HG02870 (cell line): ENCODE measurements around the gene TOMM70.
"Not testable (repeated sequence)": the region's sequence is repeated elsewhere in the genome, so short reads cannot be mapped to it uniquely, and the experiment has no call there.

Experiments used
- ATAC-seq: cut with Tn5 transposase; IDR thresholded peaks from one replicate; pipeline ENCODE4 v1.9.1; 2021; ENCODE audit warnings: mild to moderate bottlenecking, moderate library complexity; ENCODE audit not compliant: unreplicated experiment

TOMM70 gene

DNA sequence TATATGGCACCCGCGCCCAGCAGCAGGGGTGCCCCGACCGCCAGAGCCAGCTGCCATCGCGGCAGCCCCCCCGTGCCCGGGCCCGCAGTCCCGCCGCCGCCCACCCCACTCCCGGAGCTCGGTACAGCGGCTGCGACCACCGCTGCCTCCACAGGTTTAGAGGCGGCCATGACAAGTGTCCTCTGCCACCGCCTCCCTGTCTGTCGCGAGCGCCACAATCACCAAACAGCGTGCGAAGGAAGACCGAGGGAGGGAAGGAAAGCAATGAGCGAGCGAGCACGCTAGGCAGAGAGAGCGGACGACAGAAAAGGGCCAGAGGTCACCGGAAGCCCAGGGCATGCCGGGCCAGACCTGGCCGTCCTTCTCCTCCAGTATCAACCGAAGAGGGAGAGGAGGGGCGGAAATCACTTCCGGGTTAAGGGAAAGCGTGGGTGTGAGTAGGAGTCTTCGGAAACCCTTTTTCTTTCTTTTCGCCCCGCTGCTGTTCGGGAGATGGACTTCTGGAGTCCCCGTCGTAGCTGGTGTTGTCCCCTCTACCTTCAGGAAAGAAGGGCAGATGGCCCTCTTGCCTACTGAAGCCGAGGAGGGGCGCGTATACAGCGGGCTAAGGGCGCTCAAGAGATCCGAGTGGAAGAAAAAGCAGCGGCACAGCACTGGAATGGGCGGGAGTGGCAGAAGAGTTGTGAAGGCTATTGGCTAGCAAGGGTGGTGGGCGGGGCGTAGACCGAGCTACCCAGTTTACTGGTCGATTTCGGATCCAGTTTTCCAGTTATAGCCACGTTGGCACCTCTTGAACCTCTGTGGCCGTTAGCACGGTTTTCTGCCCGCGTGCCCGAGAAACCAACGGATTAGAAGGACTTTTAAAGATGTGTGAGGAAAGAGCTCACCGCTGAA, at the start of gene TOMM70, which contains the start of gene LNP1:
Gene TOMM70 (minus strand): TSS at position 310 of the 894 bp plus-strand sequence. CDS start 140 bp downstream, at position 170.
Gene LNP1 (plus strand): TSS at position 760 of the 894 bp plus-strand sequence. CDS start 28,191 bp downstream, outside the sequence.
- peak; percentile 90 for ATAC-seq

DNA sequence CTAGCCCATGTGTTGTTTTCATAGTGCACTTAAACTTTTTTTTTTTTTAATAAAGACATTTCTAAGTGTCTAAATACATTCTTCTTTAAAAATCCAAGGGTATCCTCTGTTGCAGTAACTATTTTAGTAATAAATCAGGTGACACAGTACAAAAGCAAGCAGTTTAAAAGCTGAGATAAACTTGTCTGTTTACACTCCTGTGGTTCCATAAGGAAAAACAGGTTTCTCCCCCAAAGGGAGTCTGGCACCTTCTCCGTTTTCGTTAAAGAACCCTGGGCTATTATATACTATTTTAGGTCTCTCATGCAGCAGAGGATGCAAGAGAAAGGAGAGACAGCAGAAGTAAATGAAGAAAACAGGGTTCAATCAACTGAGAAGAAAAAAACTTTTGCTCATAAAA, 48.3 kb upstream of the TOMM70 start:
- no peak for ATAC-seq

GRCh38 chr3:100448079-100448478, 47.2 kb upstream of the TOMM70 start:
- no peak for ATAC-seq

- not testable (repeated sequence) for ATAC-seq
Observed at GRCh38 chr3:100447067-100447466, 46.2 kb upstream of the TOMM70 start.

- ATAC-seq, result no peak
Observed at GRCh38 chr3:100443690-100444089, 42.8 kb upstream of the TOMM70 start.

- no peak for ATAC-seq
Observed at GRCh38 chr3:100440895-100441294, 40.0 kb upstream of the TOMM70 start.

DNA sequence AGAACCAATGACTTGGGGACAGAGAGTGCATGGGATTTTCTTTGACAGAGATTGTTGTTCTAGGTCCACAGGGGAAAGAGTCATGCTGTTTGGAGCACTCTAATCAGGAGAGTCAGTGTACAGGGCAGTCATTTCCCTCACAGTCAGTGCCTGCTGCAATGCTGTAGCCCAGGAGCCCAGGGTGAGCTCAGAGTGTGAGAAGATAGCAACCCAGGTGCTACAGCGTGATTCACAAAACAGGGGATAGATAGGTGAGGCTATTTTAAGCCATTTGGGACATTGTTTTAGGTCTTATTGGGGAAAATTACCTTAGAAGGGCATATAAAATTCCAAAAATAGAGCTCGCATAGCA, 37.7 kb upstream of the TOMM70 start:
- no peak for ATAC-seq

GRCh38 chr3:100437721-100438622, 37.1 kb upstream of the TOMM70 start:
- ATAC-seq, result no peak

GRCh38 chr3:100436951-100437350, 36.1 kb upstream of the TOMM70 start:
- no peak for ATAC-seq

DNA sequence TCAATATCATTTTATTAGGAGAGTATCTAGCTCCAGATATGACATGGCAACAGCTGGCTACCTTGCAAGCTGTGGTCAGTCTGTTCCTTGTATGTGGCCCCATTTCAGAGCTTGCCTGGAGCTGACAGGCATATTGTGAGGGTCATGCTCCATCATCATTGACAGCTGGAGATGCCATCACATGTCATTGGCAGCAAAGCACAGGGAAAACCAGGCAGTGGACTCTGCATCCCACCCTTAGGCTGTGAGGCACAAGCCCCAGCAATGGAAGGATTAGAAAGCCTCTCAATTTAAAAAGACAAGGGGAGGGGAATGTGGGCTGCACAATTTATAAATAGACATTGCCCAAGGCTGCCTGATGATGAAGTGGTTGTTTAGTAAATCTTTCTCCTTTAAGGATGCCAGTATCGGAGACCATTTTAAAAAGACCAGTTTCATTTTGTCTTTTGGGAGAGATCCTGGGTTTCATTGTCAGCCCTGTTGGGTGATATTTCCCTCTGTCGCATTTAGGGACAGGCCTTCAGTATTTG, 28.4 kb upstream of the TOMM70 start:
- no peak for ATAC-seq

DNA sequence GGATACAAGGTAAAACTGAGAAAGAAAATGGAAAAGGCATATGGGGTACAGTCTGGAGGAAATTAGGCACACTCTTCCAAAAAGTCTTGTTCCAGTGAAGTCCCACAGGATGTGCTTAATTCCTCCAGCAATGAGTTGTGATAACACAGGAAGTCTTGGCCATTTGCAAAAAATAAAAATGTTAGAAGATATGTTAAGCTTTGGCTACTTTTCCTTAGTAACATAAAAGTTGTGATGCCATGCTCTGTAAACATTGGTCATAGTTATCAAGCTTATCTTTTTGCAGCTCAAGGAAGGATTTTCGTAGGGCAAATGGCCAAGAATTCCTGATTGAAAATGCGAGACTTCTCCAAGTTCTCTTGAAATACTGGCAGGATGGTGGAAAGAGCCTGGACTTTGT, 26.8 kb upstream of the TOMM70 start:
- ATAC-seq, result no peak

DNA sequence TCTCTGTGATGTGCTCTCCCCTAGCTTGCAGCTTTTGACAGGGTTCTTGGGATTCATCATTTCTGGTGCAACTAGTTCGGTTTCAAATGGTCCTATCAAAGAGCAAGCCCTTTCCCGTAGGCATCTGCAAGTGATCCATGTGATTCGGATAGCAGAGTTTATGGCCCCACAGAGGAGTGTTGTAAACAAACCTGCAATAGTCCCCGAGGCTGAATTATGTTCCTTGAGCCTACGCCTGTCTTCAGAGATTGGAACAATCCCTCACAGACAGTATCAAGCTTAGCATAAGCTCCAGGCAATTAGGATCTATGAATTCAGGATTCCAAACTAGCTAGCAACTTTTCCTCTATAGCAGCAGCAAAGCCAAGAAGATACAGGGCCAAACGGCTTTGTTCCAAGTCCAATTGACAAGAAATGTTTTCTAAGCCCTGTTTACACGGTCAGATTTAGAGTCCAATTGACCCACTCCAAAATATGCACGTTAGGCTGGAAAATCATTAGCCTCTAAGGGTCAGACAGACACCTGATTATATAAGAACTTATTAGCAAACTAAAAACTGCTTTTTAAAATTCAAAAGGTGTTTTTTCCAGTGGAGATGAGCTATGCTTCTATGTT, 25.3 kb upstream of the TOMM70 start:
- ATAC-seq, result no peak

DNA sequence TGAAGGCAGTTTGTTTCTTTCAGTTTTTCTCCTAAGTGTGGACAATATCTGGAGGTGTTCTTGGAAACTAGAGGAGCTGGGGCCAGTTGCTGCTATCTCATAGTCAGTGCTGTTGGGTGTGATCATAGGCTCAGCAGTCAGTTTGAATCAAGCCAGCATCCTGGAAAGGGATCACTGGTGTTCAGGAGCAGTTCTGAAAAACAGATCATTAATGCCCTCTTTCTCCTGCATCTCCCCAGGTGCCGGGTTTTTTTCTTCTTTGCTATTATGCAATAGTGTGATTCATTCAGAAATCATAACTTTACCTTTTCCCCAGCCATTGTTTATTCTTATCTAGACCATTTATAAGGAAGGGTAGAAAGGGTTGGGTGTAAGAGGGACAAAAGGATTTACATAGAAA, 24.4 kb upstream of the TOMM70 start:
- ATAC-seq, result no peak

DNA sequence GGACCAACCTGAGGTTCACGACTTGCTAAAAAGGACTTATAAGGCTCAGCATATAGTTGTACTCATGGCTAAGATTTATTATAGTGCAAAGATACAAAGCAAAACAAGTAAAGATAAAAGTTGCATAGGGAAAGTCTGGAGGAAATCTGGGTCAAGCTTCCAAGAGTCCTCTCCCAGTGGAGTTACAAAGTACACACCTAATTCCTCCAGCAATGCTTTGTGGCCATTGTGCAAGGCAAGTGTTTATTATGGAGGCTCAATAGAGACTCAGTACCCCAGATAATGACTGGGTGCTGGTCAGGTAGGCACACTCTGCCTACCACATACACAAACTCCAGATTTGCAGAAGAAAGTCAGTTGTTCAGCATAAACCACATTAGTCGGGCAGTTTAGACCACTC, 23.4 kb upstream of the TOMM70 start:
- ATAC-seq, result no peak

GRCh38 chr3:100423611-100424010, 22.7 kb upstream of the TOMM70 start:
- no peak for ATAC-seq

- no peak for ATAC-seq
Observed at GRCh38 chr3:100420885-100421284, 20.0 kb upstream of the TOMM70 start.

GRCh38 chr3:100419406-100419805, 18.5 kb upstream of the TOMM70 start:
- ATAC-seq, result no peak

DNA sequence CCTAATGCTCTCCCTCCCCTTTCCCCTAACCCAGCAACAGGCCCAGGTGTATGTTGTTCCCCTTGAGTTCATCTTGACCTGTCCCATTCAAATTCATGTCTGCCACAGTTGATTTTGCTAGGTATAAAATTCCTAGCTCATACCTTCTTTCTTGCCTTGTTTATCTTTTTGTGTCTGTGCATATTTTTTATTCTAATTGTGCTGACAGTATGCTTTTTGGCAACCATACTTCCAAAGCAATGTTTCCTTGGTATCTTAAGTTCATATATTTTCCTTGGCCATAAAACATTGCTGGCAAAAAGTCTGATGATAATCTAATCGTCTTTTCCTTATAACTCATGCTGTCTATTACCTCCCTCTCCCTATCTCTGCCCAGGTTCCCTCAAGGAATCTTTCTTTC, 16.0 kb upstream of the TOMM70 start:
- ATAC-seq, result no peak

DNA sequence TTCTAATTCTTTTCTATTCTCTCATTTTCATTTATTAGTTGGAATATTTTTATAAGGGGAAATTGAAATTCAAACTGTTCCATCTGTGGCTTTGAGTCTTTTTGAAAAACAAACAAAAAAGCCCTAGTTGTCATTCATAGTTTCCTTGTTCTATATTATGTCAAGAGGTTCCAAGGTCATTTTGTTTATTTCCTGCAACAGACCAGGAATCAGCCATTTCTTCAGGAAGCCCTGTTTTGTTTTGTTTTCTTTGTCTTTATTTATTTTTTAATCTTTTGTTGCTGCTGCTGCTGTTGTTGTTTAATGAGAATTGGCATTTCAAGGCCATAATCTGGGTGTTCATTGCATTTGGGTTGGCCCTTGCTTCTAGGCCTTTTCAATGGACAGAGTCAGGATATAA, 15.3 kb upstream of the TOMM70 start:
- no peak for ATAC-seq

DNA sequence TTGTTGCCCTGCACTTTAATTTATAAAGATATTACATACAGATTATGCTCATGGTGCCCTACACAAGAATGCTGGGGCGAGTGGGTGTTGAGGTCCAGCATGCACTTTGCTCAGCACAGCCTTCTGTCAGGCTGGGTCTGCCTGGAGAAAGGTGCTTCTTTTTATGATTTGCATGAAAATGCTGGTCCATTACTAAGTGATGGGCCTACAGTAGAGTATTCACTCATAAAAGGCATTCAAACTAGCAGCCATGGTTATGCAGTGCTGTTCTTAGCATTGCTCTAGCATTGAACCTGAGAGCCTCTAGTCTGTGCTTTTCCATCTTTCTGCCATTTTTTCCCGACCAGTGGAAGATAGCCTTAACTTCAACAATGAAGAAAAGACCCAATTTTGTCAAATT, 12.7 kb upstream of the TOMM70 start:
- ATAC-seq, result no peak
